Uterus (tissue), 4 donors: ENCODE measurements around the gene NOS1AP. TPM values are rescaled to one million over a fixed set of nuclear protein-coding genes. Genes with fewer than 3 reads are reported as not detected.
"Not testable (repeated sequence)": the region's sequence is repeated elsewhere in the genome, so short reads cannot be mapped to it uniquely, and the experiment has no call there.

Experiments
- DNase-seq, 2 donors: peaks; one replicate each; pipeline ENCODE4 v3.0.0-alpha.2; 2019 to 2020
- H3K27ac ChIP-seq, 2 donors: fragments of 200-600 bp; sonication (generic); 1 replicate in 1 of 2; 2 replicates in 1 of 2; pipeline ENCODE4 v1.5.1; 2016 to 2018
- H3K27me3 ChIP-seq, 2 donors: fragments of 200-600 bp; sonication (generic); one replicate each; pipeline ENCODE4 v1.5.1; 2018 to 2019; ENCODE audit warnings: control low read depth in 1 of 2
- H3K36me3 ChIP-seq, 2 donors: fragments of 200-600 bp; sonication (generic); one replicate each; pipeline ENCODE4 v1.5.1; 2019; ENCODE audit warnings: control low read depth in 1 of 2
- H3K4me1 ChIP-seq, 2 donors: fragments of 200-600 bp; sonication (generic); one replicate each; pipeline ENCODE4 v1.5.1; 2018 to 2019; ENCODE audit warnings: control low read depth in 1 of 2
- H3K4me3 ChIP-seq, 2 donors: fragments of 200-600 bp; sonication (generic); 1 replicate in 1 of 2; 2 replicates in 1 of 2; pipeline ENCODE4 v1.5.1; 2018 to 2019; ENCODE audit warnings: mild to moderate bottlenecking in 1 of 2
- H3K9me3 ChIP-seq, 2 donors: fragments of 200-600 bp; sonication (generic); one replicate each; pipeline ENCODE4 v1.5.1; 2019; ENCODE audit warnings: control low read depth in 1 of 2
- CTCF ChIP-seq, 4 experiments: fragments of 200-600 bp in 2 of 4; fragments of 450-650 bp in 2 of 4; sonication (generic) in 2 of 4; IDR thresholded peaks; one replicate each; pipeline ENCODE4 v1.5.1; 2016 to 2019; ENCODE audit warnings: antibody characterized with exemption in 4 of 4, mild to moderate bottlenecking in 2 of 4, moderate library complexity in 1 of 4
- POLR2A ChIP-seq, 2 donors: fragments of 450-650 bp; IDR thresholded peaks; one replicate each; pipeline ENCODE4 v1.6.1; 2016; ENCODE audit warnings: antibody characterized with exemption in 2 of 2, mild to moderate bottlenecking in 1 of 2, moderate library complexity in 1 of 2
- intact Hi-C: fragments of 100-400 bp; cut with DNase I; formaldehyde crosslinking; loops from one replicate; pipeline ENCODE4 v1.15.1; 2023; ENCODE audit warnings: low total_unique reads
- total RNA-seq, 4 donors: library from RNA; depleted of rRNA in 3 of 4; stranded (reverse); fragments of >200 nt in 3 of 4; gene quantifications; one replicate each; pipeline versions ENCODE4 v1.1.0 to v1.2.4, GENCODE V29; 2014 to 2023
- donor health status: DM: yes; HTN: yes; CAD: no.

NOS1AP gene
- total RNA-seq, 4 donors from 2014 or later, result under 0.01 to 5.3 (median 1.9) TPM; not detected in 1

- no peaks in the 10 kb centered on the region for H3K27me3 ChIP-seq
- intact Hi-C loops, result no loop called here
- no peak overlapping the region for H3K27ac ChIP-seq
- H3K4me3 ChIP-seq, result no peak overlapping the region
- no peaks in the 10 kb centered on the region for H3K9me3 ChIP-seq
- H3K4me1 ChIP-seq, result no peaks in the 10 kb centered on the region
- no peaks in the 10 kb centered on the region for H3K36me3 ChIP-seq
- TF ChIP-seq POLR2A (IDR thresholded peaks at IDR 0.05) (no peak), CTCF (IDR thresholded peaks at IDR 0.05) (no peak)
- no peak for DNase-seq
Observed at GRCh38 chr1:162168261-162168660, 98.8 kb downstream of the NOS1AP start.

GRCh38 chr1:162169031-162169790 lies 99.7 kb downstream of the NOS1AP start:
- no peak overlapping the region for H3K27ac ChIP-seq

GRCh38 chr1:162171111-162171510 lies 101.6 kb downstream of the NOS1AP start:
- intact Hi-C loops, result no loop called here
- H3K27ac ChIP-seq, result no peak overlapping the region
- TF ChIP-seq POLR2A (IDR thresholded peaks at IDR 0.05) (no peak), CTCF (IDR thresholded peaks at IDR 0.05) (no peak)
- no peaks in the 10 kb centered on the region for H3K36me3 ChIP-seq
- no peak overlapping the region for H3K4me3 ChIP-seq
- H3K9me3 ChIP-seq, result no peaks in the 10 kb centered on the region
- H3K4me1 ChIP-seq, result no peaks in the 10 kb centered on the region
- no peak for DNase-seq
- H3K27me3 ChIP-seq, result no peaks in the 10 kb centered on the region

More at GRCh38 chr1:162169031-162169790, 99.7 kb downstream of the NOS1AP start:
- Histone ChIP-seq H3K4me3 (no peak overlapping the region), H3K36me3 (no peaks in the 10 kb centered on the region), H3K9me3 (no peaks in the 10 kb centered on the region), H3K4me1 (no peaks in the 10 kb centered on the region), H3K27me3 (no peaks in the 10 kb centered on the region)
- TF ChIP-seq POLR2A (IDR thresholded peaks at IDR 0.05) (no peak), CTCF (IDR thresholded peaks at IDR 0.05) (no peak)
- intact Hi-C loops, result no loop called here
- DNase-seq, result no peak

- H3K4me3 ChIP-seq, result no peak overlapping the region
- DNase-seq, result no peak
- intact Hi-C loops, result no loop called here
- no peaks in the 10 kb centered on the region for H3K4me1 ChIP-seq
- no peaks in the 10 kb centered on the region for H3K36me3 ChIP-seq
- H3K27me3 ChIP-seq, result no peaks in the 10 kb centered on the region
- H3K27ac ChIP-seq, result no peak overlapping the region
- TF ChIP-seq CTCF (IDR thresholded peaks at IDR 0.05), result no peak
- no peak for TF ChIP-seq POLR2A (IDR thresholded peaks at IDR 0.05)
- no peaks in the 10 kb centered on the region for H3K9me3 ChIP-seq
Observed at GRCh38 chr1:162172311-162173102, 103.0 kb downstream of the NOS1AP start.

GRCh38 chr1:162173607-162174006 lies 104.1 kb downstream of the NOS1AP start:
- H3K4me3 ChIP-seq, DNase-seq, H3K9me3 ChIP-seq, H3K27ac ChIP-seq, H3K4me1 ChIP-seq, intact Hi-C loops, H3K36me3 ChIP-seq, H3K27me3 ChIP-seq: not testable (repeated sequence)

- H3K27me3 ChIP-seq, DNase-seq, H3K27ac ChIP-seq, H3K4me3 ChIP-seq, H3K4me1 ChIP-seq, H3K36me3 ChIP-seq, intact Hi-C loops, H3K9me3 ChIP-seq: not testable (repeated sequence)
Observed at GRCh38 chr1:162174027-162174426, 104.5 kb downstream of the NOS1AP start.
